ENCODE results near the gene PAX5.

Gene PAX5

DNA sequence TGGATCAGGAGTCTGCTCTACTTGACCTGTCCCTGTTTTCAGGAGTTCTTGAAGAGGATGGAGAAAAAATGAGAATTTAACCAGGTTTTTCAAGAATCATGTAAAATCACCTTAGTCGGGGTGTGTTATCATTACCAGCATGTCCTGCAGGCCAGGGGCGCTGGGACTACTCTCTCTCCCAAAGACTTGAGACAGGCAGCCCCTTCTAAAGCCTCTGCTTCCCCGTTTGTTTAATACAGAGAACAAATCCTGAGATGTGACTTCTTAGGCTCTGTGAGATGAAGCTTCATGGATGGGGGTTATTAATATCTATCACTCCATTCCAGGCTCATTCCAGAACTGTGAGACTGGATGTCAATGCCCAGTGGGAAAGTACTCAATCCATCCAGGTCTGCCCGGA, 3.0 kb downstream of the PAX5 start:
- H3K27ac ChIP-seq (ENCODE audit: poor library complexity, severe bottlenecking): no peak overlapping the region

DNA sequence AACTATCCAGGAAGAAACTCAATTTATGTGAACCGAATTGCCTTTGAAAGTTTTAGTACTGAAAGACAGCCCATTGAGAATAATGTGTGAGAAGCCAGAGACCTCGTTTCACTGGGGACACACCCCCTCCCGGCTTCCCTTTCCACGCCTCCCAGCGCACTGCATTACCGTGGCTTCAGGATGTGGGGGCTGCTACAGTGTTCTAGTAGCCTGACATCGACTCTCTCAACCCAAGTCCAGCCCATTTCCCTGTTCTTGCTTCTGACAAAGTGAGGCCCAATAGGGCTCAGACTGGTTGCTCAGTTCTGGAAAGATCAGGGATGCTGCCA, 3.5 kb downstream of the PAX5 start:
- H3K27me3 ChIP-seq (ENCODE audit: insufficient read depth, poor library complexity, severe bottlenecking): peaks cover 100% of the 10 kb centered on the region
- no peak for ATAC-seq (ENCODE audit: low read depth)
- no peaks in the 10 kb centered on the region for H3K4me1 ChIP-seq (ENCODE audit: insufficient read depth, poor library complexity, severe bottlenecking)
- H3K9me3 ChIP-seq (ENCODE audit: severe bottlenecking): no peaks in the 10 kb centered on the region
- no peaks in the 10 kb centered on the region for H3K36me3 ChIP-seq (ENCODE audit: low read depth)
- TF ChIP-seq, protein P1, sequence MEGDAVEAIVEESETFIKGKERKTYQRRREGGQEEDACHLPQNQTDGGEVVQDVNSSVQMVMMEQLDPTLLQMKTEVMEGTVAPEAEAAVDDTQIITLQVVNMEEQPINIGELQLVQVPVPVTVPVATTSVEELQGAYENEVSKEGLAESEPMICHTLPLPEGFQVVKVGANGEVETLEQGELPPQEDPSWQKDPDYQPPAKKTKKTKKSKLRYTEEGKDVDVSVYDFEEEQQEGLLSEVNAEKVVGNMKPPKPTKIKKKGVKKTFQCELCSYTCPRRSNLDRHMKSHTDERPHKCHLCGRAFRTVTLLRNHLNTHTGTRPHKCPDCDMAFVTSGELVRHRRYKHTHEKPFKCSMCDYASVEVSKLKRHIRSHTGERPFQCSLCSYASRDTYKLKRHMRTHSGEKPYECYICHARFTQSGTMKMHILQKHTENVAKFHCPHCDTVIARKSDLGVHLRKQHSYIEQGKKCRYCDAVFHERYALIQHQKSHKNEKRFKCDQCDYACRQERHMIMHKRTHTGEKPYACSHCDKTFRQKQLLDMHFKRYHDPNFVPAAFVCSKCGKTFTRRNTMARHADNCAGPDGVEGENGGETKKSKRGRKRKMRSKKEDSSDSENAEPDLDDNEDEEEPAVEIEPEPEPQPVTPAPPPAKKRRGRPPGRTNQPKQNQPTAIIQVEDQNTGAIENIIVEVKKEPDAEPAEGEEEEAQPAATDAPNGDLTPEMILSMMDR (IDR thresholded peaks at IDR 0.05; ENCODE audit: poor library complexity, severe bottlenecking): no peak
- DNase-seq (ENCODE audit: low spot score): no peak
- H3K27ac ChIP-seq (ENCODE audit: poor library complexity, severe bottlenecking): no peak overlapping the region
- H3K4me3 ChIP-seq (ENCODE audit: severe bottlenecking): no peak overlapping the region

More for the DNA sequence above, 3.0 kb downstream of the PAX5 start:
- no peaks in the 10 kb centered on the region for H3K4me1 ChIP-seq (ENCODE audit: insufficient read depth, poor library complexity, severe bottlenecking)
- no peak for DNase-seq (ENCODE audit: low spot score)
- no peaks in the 10 kb centered on the region for H3K36me3 ChIP-seq (ENCODE audit: low read depth)
- H3K27me3 ChIP-seq (ENCODE audit: insufficient read depth, poor library complexity, severe bottlenecking): peaks cover 100% of the 10 kb centered on the region
- TF ChIP-seq, protein P1 (IDR thresholded peaks at IDR 0.05; ENCODE audit: poor library complexity, severe bottlenecking): no peak
- no peak overlapping the region for H3K4me3 ChIP-seq (ENCODE audit: severe bottlenecking)
- no peaks in the 10 kb centered on the region for H3K9me3 ChIP-seq (ENCODE audit: severe bottlenecking)
- ATAC-seq (ENCODE audit: low read depth): no peak

DNA sequence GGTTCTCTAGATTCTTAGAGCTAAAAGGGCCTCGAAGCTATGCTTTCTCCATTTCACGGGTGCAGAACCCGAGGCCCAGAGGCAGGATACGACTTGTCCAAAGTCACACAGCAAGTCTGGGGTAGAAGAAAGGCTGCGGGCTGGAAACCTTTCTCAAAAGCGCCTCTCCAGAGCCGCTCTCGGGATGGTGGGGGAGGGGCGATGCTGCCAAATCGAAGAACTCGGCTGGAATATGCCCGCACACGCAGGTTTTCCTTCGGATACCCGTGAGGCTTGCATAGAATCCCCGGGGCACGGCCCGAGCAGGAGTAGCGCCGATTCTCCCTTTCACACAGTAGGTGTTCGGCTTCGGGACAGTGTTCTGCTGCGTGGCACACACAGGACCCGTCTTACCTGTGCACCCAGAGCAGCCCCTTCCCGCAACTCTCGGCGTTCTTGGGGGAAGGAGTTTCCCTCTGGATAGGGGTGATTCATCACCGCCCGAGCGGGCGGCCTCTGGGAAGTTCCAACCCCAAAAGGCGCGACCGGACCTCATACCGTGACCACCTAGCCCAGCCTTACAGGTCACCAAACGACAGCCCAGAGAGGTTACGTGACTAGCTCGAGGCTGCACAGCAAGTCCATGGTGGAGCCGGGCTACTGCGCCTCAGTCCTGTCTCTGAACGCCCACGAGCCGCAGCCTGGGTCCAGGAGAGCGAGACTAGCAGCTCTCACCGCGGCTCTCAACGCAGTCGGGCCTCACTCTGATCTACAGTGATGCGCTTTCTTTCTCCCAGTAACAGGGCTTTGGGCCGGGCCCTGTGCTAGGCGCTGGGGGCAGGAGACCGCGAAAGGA, 4.1 kb downstream of the PAX5 start:
- DNase-seq (ENCODE audit: low spot score) (no peak), ATAC-seq (ENCODE audit: low read depth) (no peak)
- TF ChIP-seq, protein P1 (IDR thresholded peaks at IDR 0.05; ENCODE audit: poor library complexity, severe bottlenecking): no peak
- H3K36me3 ChIP-seq (ENCODE audit: low read depth): no peaks in the 10 kb centered on the region
- H3K27me3 ChIP-seq (ENCODE audit: insufficient read depth, poor library complexity, severe bottlenecking): peaks cover 100% of the 10 kb centered on the region
- H3K27ac ChIP-seq (ENCODE audit: poor library complexity, severe bottlenecking): no peak overlapping the region
- no peak overlapping the region for H3K4me3 ChIP-seq (ENCODE audit: severe bottlenecking)
- no peaks in the 10 kb centered on the region for H3K9me3 ChIP-seq (ENCODE audit: severe bottlenecking)
- no peaks in the 10 kb centered on the region for H3K4me1 ChIP-seq (ENCODE audit: insufficient read depth, poor library complexity, severe bottlenecking)

DNA sequence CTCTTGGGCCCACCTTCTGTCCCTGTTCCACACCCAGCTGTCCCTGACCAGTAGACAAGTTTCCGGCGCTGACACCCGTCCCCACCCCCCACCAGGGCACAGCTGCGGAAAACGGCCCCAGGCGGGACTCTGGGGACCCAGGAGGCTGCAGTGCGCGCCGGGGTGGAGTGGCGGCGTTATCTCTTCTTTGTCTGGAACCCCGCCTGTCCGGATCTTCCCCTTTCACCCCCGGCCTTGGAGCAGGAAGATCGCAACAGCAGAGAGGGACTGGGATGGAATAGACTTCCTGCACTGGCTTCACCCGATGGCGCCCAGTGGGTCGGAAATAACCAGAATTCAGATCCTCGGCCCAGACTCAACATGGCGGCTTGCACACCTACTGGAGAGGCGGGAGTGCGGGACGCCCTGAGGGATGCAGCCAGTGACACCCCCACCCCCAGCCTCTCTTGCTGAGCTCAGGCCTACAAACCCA, 4.7 kb downstream of the PAX5 start:
- ATAC-seq (ENCODE audit: low read depth): no peak
- peaks cover 100% of the 10 kb centered on the region for H3K27me3 ChIP-seq (ENCODE audit: insufficient read depth, poor library complexity, severe bottlenecking)

More for the DNA sequence above, 4.7 kb downstream of the PAX5 start:
- DNase-seq (ENCODE audit: low spot score): no peak
- Histone ChIP-seq H3K4me3 (ENCODE audit: severe bottlenecking) (no peak overlapping the region), H3K9me3 (ENCODE audit: severe bottlenecking) (no peaks in the 10 kb centered on the region), H3K36me3 (ENCODE audit: low read depth) (no peaks in the 10 kb centered on the region), H3K27ac (ENCODE audit: poor library complexity, severe bottlenecking) (no peak overlapping the region), H3K4me1 (ENCODE audit: insufficient read depth, poor library complexity, severe bottlenecking) (no peaks in the 10 kb centered on the region)
- TF ChIP-seq, protein P1 (IDR thresholded peaks at IDR 0.05; ENCODE audit: poor library complexity, severe bottlenecking): no peak

All from RWPE2 (cell line).